Stimulated activated CD4-positive, alpha-beta T cell treated with anti-CD3 and anti-CD28 coated beads, Interleukin-12 subunit alpha, Interleukin-12 subunit beta, amount 100 ng/mL, for 48 hours (primary cell): ENCODE data around the gene KIF5C.

Experiments used
- DNase-seq, 3 donors: peaks; one replicate each; pipeline ENCODE4 v3.0.0-alpha.2; 2020; ENCODE audit warnings: low read depth in 2 of 3, low spot score in 1 of 3

The KIF5C gene

GRCh38 chr2:149070681-149071320, 195.8 kb downstream of the KIF5C start:
- DNase-seq: no peak

DNA sequence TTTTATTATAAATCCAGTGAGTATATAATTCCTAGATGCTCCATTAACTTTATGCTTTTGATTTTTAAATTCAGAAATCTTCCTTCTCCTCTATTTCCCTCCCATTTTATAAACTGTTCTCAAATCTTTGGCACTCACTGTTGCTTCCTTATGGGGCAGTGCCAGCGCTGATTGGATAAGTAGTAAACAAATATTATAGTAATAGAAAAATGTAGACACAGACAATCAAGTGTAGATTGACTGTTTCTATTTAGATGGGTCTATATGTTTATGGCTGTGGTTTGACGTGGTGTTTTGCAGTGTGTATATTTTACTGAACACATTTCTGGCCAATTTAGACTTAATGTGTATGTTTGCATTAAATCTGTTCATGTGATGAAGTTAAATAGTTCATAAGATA, 200.1 kb downstream of the KIF5C start:
- no peak for DNase-seq

- DNase-seq: no peak
Observed at GRCh38 chr2:149075853-149076252, 200.8 kb downstream of the KIF5C start.
